Astrocyte (in vitro differentiated cells and primary cell): ENCODE data around the gene THAP11. TPM values are rescaled to one million over a fixed set of nuclear protein-coding genes. Genes with fewer than 3 reads are reported as not detected.

Experiments
- DNase-seq: peaks from one replicate; pipeline ENCODE4 v3.0.0-alpha.2; 2010; ENCODE audit warnings: low read depth
- FAIRE-seq: peaks from 2 replicates; lab custom pipeline; 2011; peaks lifted over from hg19 to GRCh38; lab: Jason Lieb, UNC
- H2AFZ ChIP-seq: 2 replicates; pipeline ENCODE4 v1.6.0; 2012; ENCODE audit warnings: low read depth, low read length, inconsistent platforms
- H3K27ac ChIP-seq: 2 replicates; pipeline ENCODE4 v1.5.1; 2011; ENCODE audit warnings: low read depth, low read length, inconsistent platforms
- H3K27me3 ChIP-seq: 2 replicates; pipeline ENCODE4 v1.6.0; 2011; ENCODE audit warnings: low read length, inconsistent platforms; ENCODE audit not compliant: insufficient read depth
- H3K36me3 ChIP-seq: 2 replicates; pipeline ENCODE4 v1.5.1; 2011; ENCODE audit warnings: low read length, inconsistent platforms; ENCODE audit not compliant: insufficient read depth
- H3K4me1 ChIP-seq: 2 replicates; pipeline ENCODE4 v1.5.1; 2011; ENCODE audit warnings: low read length, inconsistent platforms; ENCODE audit not compliant: insufficient read depth
- H3K4me2 ChIP-seq: 2 replicates; pipeline ENCODE4 v1.6.0; 2012; ENCODE audit warnings: low read length, inconsistent platforms
- H3K4me3 ChIP-seq: 2 replicates; pipeline ENCODE4 v1.5.1; 2011; ENCODE audit warnings: low read depth, mild to moderate bottlenecking, low read length, inconsistent platforms; ENCODE audit not compliant: insufficient read depth
- H3K79me2 ChIP-seq: 2 replicates; pipeline ENCODE4 v1.6.0; 2012; ENCODE audit warnings: mild to moderate bottlenecking, low read length, inconsistent platforms; ENCODE audit not compliant: insufficient read depth
- H3K9ac ChIP-seq: 2 replicates; pipeline ENCODE4 v1.6.0; 2012; ENCODE audit warnings: mild to moderate bottlenecking, low read length, inconsistent platforms
- H3K9me3 ChIP-seq: 2 replicates; pipeline ENCODE4 v1.5.1; 2012; ENCODE audit warnings: low read depth, mild to moderate bottlenecking, low read length, inconsistent platforms; ENCODE audit not compliant: insufficient read depth
- H4K20me1 ChIP-seq: 2 replicates; pipeline ENCODE4 v1.6.0; 2012; ENCODE audit warnings: low read length, inconsistent platforms; ENCODE audit not compliant: insufficient read depth
- H3K27ac Mint-ChIP-seq: one replicate; pipeline ENCODE4 v1.8.0; 2021; ENCODE audit warnings: mild to moderate bottlenecking, mixed read lengths; ENCODE audit not compliant: unreplicated experiment
- H3K27me3 Mint-ChIP-seq: one replicate; pipeline ENCODE4 v1.8.0; 2021; ENCODE audit warnings: low read depth, mixed read lengths; ENCODE audit not compliant: unreplicated experiment
- H3K36me3 Mint-ChIP-seq: one replicate; pipeline ENCODE4 v1.8.0; 2021; ENCODE audit warnings: low read depth, mixed read lengths; ENCODE audit not compliant: unreplicated experiment
- H3K4me1 Mint-ChIP-seq: one replicate; pipeline ENCODE4 v1.8.0; 2021; ENCODE audit warnings: low read depth, mixed read lengths; ENCODE audit not compliant: unreplicated experiment
- H3K4me3 Mint-ChIP-seq: one replicate; pipeline ENCODE4 v1.8.0; 2021; ENCODE audit warnings: mild to moderate bottlenecking, moderate library complexity, mixed read lengths; ENCODE audit not compliant: unreplicated experiment
- H3K9me3 Mint-ChIP-seq: one replicate; pipeline ENCODE4 v1.8.0; 2021; ENCODE audit warnings: mild to moderate bottlenecking, mixed read lengths; ENCODE audit not compliant: unreplicated experiment
- EZH2 ChIP-seq: IDR thresholded peaks from 2 replicates; pipeline ENCODE4 v1.6.1; 2012; ENCODE audit warnings: mild to moderate bottlenecking, low read length, inconsistent platforms; ENCODE audit not compliant: insufficient read depth
- total RNA-seq: library from RNA; stranded (reverse); gene quantifications from 2 replicates; pipeline ENCODE4 v1.2.1, GENCODE V29; 2021
- TF ChIP-seq, protein P1 (sequence below): IDR thresholded peaks from 2 replicates; pipeline ENCODE4 v1.5.1; 2011; ENCODE audit warnings: low read depth, mild to moderate bottlenecking, inconsistent platforms, low read length, moderate library complexity; ENCODE audit not compliant: insufficient read depth

THAP11 gene
- total RNA-seq, 1 donor from 2014 or later, result 16.5 TPM

DNA sequence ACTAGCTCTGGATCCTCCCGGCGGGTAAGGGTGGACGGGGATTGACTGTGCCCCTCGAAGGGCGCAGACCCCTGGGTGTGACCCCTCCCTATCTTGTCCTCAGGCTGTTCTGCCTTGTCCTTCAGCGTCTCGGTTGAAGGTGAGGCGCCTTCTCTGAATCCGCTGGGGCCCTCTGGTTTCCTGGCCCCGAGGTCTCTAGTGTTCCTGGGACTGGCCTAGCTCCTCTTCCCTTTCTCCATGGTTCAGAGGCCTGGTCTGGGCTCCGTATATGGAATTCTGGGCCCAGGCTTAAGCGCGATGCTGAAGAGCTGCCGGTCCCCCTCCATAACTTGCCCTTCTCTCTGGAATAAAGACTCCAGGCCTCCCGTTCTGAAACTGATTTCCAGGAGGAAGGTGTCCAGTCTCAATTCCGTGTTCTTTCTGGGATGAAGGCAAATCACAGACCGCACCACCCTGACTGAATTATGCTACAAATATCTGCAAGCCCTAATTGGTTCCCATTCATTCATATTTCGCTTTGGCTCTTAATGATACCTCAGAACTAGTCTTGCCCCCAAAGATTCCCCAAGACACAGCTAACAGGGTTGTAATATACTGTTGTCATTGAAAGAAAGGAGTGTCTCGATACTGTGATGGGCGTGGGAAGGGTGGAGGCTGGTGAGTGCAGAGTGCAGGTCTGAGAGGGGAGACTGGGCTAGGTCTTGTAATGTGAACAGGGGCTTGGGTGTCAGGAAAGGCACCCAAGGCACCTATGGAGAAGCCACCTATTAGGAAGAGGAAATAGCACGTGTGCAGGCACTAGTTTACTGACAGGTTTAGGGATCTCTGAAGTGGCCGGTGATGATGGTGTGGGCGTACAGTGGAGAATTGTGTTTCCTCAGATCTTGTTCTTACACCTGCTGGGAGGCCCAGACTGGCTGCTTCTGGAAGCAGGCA, 31.6 kb downstream of the THAP11 start:
- Histone ChIP-seq H4K20me1 (peaks cover 73% of the 10 kb centered on the region), H3K36me3 (peaks cover 34% of the 10 kb centered on the region), H3K9ac (peak overlapping the region; percentile 97), H3K4me2 (peak overlapping the region; percentile 97), H3K4me3 (peak overlapping the region; percentile 78), H3K79me2 (peaks cover 51% of the 10 kb centered on the region), H3K4me1 (peaks cover 13% of the 10 kb centered on the region), H3K27me3 (no peaks in the 10 kb centered on the region), H3K9me3 (no peaks in the 10 kb centered on the region), H3K27ac (peak overlapping the region; percentile 68), H2AFZ (peak overlapping the region; percentile 73)
- TF ChIP-seq, protein P1, sequence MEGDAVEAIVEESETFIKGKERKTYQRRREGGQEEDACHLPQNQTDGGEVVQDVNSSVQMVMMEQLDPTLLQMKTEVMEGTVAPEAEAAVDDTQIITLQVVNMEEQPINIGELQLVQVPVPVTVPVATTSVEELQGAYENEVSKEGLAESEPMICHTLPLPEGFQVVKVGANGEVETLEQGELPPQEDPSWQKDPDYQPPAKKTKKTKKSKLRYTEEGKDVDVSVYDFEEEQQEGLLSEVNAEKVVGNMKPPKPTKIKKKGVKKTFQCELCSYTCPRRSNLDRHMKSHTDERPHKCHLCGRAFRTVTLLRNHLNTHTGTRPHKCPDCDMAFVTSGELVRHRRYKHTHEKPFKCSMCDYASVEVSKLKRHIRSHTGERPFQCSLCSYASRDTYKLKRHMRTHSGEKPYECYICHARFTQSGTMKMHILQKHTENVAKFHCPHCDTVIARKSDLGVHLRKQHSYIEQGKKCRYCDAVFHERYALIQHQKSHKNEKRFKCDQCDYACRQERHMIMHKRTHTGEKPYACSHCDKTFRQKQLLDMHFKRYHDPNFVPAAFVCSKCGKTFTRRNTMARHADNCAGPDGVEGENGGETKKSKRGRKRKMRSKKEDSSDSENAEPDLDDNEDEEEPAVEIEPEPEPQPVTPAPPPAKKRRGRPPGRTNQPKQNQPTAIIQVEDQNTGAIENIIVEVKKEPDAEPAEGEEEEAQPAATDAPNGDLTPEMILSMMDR, result no peak
- TF ChIP-seq EZH2, result no peak
- FAIRE-seq (no peak), DNase-seq (no peak)
- peaks cover 16% of the 10 kb centered on the region for H3K4me1 Mint-ChIP-seq
- H3K4me3 Mint-ChIP-seq, result peak overlapping the region; percentile 97
- H3K9me3 Mint-ChIP-seq, result no peaks in the 10 kb centered on the region
- H3K27me3 Mint-ChIP-seq, result no peaks in the 10 kb centered on the region
- H3K36me3 Mint-ChIP-seq, result peaks cover 14% of the 10 kb centered on the region
- peak overlapping the region; percentile 55 for H3K27ac Mint-ChIP-seq

DNA sequence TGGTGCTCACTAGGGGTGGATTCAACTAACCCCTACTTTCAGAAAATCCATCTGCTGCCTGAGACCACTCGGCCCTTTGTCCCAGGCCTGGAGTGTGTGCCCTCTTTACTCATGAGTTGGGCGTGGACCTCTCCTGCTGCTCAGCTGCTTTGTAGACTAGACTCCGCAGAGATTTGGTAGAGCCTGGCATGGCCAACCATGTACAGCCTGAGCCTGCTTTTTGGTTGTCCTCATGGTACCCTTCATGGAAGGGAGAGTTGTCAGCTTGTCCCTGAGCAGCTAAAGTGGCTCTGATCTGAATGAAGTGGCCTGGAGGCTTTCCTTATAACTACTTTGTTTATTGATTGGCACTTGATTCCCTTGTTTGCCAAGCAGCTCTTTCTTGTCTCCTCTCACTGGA, 32.3 kb downstream of the THAP11 start:
- no peaks in the 10 kb centered on the region for H3K9me3 Mint-ChIP-seq
- H3K36me3 ChIP-seq, result peaks cover 37% of the 10 kb centered on the region
- TF ChIP-seq, protein P1, result no peak
- no peak for TF ChIP-seq EZH2

More for the DNA sequence above, 32.3 kb downstream of the THAP11 start:
- H3K79me2 ChIP-seq, result peaks cover 51% of the 10 kb centered on the region
- FAIRE-seq, result no peak
- Mint-ChIP-seq H3K4me3 (peak overlapping the region; percentile 97), H3K36me3 (peaks cover 16% of the 10 kb centered on the region), H3K27me3 (no peaks in the 10 kb centered on the region), H3K27ac (peak overlapping the region; percentile 55), H3K4me1 (peaks cover 16% of the 10 kb centered on the region)
- H3K27ac ChIP-seq, result no peak overlapping the region
- no peaks in the 10 kb centered on the region for H3K9me3 ChIP-seq
- H3K9ac ChIP-seq, result peak overlapping the region; percentile 97
- H3K27me3 ChIP-seq, result no peaks in the 10 kb centered on the region
- H3K4me1 ChIP-seq, result peaks cover 13% of the 10 kb centered on the region
- H3K4me3 ChIP-seq, result peak overlapping the region; percentile 78
- peaks cover 68% of the 10 kb centered on the region for H4K20me1 ChIP-seq
- H3K4me2 ChIP-seq, result peak overlapping the region; percentile 97
- DNase-seq, result no peak
- H2AFZ ChIP-seq, result no peak overlapping the region
